GM10248 (cell line): ENCODE results near the gene RIC1.
"Not testable (repeated sequence)": the region's sequence is repeated elsewhere in the genome, so short reads cannot be mapped to it uniquely, and the experiment has no call there.

Experiments
- CTCF ChIA-PET: fragments of 300-600 bp; sonication (Branson Sonifier 250); formaldehyde crosslinking; extraction: SDS; loops from one replicate; lab custom pipeline; 2021; ENCODE audit warnings: antibody characterized with exemption; lab: Yijun Ruan, JAX
- POLR2A ChIA-PET: fragments of 350-650 bp; sonication (Branson Sonifier 250); formaldehyde crosslinking; extraction: SDS; loops from one replicate; lab custom pipeline; 2020; ENCODE audit warnings: antibody characterized with exemption; lab: Yijun Ruan, JAX
- DNase-seq: peaks from one replicate; pipeline ENCODE4 v3.0.0; 2012; ENCODE audit errors: extremely low spot score
- TF ChIP-seq, protein P1 (sequence below): IDR thresholded peaks from 2 replicates; pipeline ENCODE4 v1.5.1; 2012; ENCODE audit warnings: mild to moderate bottlenecking, low read depth; ENCODE audit errors: extremely low read depth, missing control alignments, control extremely low read depth

RIC1 gene

DNA sequence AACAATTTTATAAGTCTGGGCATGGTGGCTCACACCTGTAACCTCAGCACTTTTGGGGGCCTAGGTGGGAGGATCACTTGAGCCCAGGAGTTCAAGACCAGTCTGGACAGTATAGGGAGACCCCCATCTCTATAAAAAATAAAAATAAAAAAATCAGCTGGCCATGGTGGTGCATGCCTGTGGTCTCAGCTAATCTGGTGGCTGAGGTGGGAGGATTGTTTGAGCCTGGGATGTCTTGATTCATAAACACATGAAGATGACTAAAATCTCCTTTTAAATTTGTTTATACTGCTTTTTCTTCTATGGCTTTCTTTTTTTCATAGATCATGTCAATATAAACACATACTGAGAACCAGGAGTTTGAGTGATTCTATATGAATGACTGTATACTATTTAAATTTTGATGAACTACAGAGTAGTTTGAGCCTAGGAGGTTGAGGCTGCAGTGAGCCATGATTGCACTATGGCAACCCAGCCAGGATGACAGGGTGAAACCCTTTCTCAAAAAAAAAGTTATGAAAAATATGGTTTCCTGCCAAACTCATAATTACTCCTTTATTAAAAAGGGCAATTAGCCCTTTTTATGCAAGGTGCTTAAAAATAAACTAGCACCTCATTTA lies 14.2 kb downstream of the RIC1 start:
- CTCF ChIA-PET = no interaction called here
- TF ChIP-seq, protein P1, sequence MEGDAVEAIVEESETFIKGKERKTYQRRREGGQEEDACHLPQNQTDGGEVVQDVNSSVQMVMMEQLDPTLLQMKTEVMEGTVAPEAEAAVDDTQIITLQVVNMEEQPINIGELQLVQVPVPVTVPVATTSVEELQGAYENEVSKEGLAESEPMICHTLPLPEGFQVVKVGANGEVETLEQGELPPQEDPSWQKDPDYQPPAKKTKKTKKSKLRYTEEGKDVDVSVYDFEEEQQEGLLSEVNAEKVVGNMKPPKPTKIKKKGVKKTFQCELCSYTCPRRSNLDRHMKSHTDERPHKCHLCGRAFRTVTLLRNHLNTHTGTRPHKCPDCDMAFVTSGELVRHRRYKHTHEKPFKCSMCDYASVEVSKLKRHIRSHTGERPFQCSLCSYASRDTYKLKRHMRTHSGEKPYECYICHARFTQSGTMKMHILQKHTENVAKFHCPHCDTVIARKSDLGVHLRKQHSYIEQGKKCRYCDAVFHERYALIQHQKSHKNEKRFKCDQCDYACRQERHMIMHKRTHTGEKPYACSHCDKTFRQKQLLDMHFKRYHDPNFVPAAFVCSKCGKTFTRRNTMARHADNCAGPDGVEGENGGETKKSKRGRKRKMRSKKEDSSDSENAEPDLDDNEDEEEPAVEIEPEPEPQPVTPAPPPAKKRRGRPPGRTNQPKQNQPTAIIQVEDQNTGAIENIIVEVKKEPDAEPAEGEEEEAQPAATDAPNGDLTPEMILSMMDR = no peak
- DNase-seq = no peak
- POLR2A ChIA-PET = no interaction called here

GRCh38 chr9:5644501-5644900 lies 15.6 kb downstream of the RIC1 start:
- TF ChIP-seq, protein P1 = no peak
- CTCF ChIA-PET = interaction anchor here (0.7 to 1.5 kb wide), 3 partner anchors 9 to 17 kb away, joined by 3 to 4 read pairs (median 3); no protein-coding TSS in a partner anchor
- DNase-seq = no peak
- POLR2A ChIA-PET = interaction anchor here (1.3 kb wide), 1 partner anchor 13 kb away, joined by 19 read pairs; no protein-coding TSS in a partner anchor

GRCh38 chr9:5646116-5646515 lies 17.2 kb downstream of the RIC1 start:
- POLR2A ChIA-PET = interaction anchor here (0.6 kb wide), 1 partner anchor 16 kb away, joined by 3 read pairs; no protein-coding TSS in a partner anchor
- DNase-seq = no peak
- CTCF ChIA-PET = no interaction called here
- TF ChIP-seq, protein P1 = no peak

DNA sequence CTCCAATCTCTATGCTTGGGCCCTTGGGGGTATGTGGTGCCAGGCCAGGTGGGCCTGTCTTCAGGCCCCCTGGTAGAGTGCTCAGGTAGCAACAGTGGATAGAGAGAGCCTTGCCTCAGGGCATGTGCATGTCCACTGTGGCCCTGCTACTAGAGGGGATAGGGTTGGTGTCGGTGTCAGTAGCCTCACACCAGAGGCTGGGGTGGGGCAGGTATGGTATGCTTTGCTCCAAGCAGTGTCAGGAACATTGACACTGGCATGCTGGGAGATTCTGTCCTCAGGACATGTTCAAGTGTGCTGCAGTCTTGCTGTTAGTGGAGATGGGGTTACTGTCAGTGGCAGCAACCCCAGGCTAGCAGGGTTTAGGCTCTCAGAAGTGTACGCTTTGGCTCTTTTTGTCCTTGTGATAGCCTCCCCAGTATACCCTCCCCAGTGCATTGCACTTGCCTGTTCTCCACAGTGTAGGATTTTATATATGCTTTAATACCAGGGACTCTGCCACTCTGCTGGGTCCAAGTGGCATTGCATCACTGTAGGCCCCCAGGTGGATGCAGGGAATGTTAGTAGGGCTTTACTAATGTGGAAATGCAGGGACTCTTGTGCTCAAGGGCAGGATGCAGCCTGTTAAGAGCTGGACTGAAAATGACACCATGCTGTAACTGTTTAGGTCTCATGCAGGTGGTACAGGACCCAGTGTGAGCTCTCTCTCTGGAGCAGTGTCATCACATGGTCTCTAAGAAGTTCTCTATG lies 21.6 kb downstream of the RIC1 start:
- DNase-seq = no peak
- CTCF ChIA-PET = no interaction called here
- POLR2A ChIA-PET = no interaction called here
- TF ChIP-seq, protein P1 = no peak

GRCh38 chr9:5651246-5651645 lies 22.3 kb downstream of the RIC1 start:
- no peak for DNase-seq
- TF ChIP-seq, protein P1 = no peak
- CTCF ChIA-PET = no interaction called here
- POLR2A ChIA-PET = no interaction called here

GRCh38 chr9:5652821-5653220 lies 23.9 kb downstream of the RIC1 start:
- TF ChIP-seq, protein P1 = no peak
- DNase-seq = no peak
- POLR2A ChIA-PET = no interaction called here
- CTCF ChIA-PET = interaction anchor here (1.1 to 1.6 kb wide), 2 partner anchors 8 to 13 kb away, joined by 3 to 4 read pairs; no protein-coding TSS in a partner anchor

- DNase-seq, POLR2A ChIA-PET: not testable (repeated sequence)
- CTCF ChIA-PET = interaction anchor here (1.2 kb wide), 1 partner anchor 30 kb away, joined by 3 read pairs; no protein-coding TSS in a partner anchor
These were observed 33.9 kb downstream of the RIC1 start for GRCh38 chr9:5662804-5663203.
